Endothelial cell of umbilical vein (primary cell): ENCODE results near the gene MAPK6. TPM values are rescaled to one million over a fixed set of nuclear protein-coding genes. Genes with fewer than 3 reads are reported as not detected.

Experiments
- BruUV-seq: library from RNA; stranded (reverse); fragments of 400-500 nt; replicated peaks from 2 replicates; lab custom pipeline; 2021; lab: Mats Ljungman, UMichigan
- CTCF ChIA-PET: fragments of 300-600, 350-600 bp; sonication (Branson Sonifier 250); formaldehyde crosslinking; loops from one replicate; lab custom pipeline; 2021; ENCODE audit warnings: antibody characterized with exemption, inconsistent platforms; lab: Charles Lee
- POLR2A ChIA-PET: fragments of 300-600, 350-600 bp; sonication (Branson Sonifier 250); formaldehyde crosslinking; loops from one replicate; lab custom pipeline; 2021; ENCODE audit warnings: antibody characterized with exemption, inconsistent platforms; lab: Charles Lee
- DNase-seq: peaks from one replicate; pipeline ENCODE4 v3.0.0-alpha.2; 2011; ENCODE audit warnings: low read depth, low spot score
- FAIRE-seq: peaks from 2 replicates; lab custom pipeline; 2011; peaks lifted over from hg19 to GRCh38; lab: Jason Lieb, UNC
- H2AFZ ChIP-seq: 2 replicates; pipeline ENCODE4 v1.6.0; 2012; ENCODE audit warnings: low read depth, low read length, control low read depth, inconsistent platforms
- H3K27ac ChIP-seq: 2 replicates; pipeline ENCODE4 v1.5.1; 2011; ENCODE audit warnings: low read depth, mild to moderate bottlenecking, control low read depth, low read length, moderate library complexity; ENCODE audit not compliant: insufficient read depth
- H3K27me3 ChIP-seq, 2 experiments: 2 replicates each; pipeline versions ENCODE4 v1.6.0 to v1.6.1; 2011; ENCODE audit warnings: low read length in 2 of 2, mixed read lengths in 1 of 2; ENCODE audit not compliant: control insufficient read depth in 2 of 2, insufficient read depth in 2 of 2
- H3K36me3 ChIP-seq, 2 experiments: 2 replicates in 1 of 2; 3 replicates in 1 of 2; pipeline ENCODE4 v1.5.1; 2011; ENCODE audit warnings: low read length in 2 of 2, mild to moderate bottlenecking in 1 of 2, moderate library complexity in 1 of 2; ENCODE audit not compliant: control insufficient read depth in 2 of 2, insufficient read depth in 2 of 2; ENCODE audit errors: extremely low read depth in 1 of 2
- H3K4me1 ChIP-seq: 3 replicates; pipeline ENCODE4 v1.5.1; 2011; ENCODE audit warnings: mild to moderate bottlenecking, low read length; ENCODE audit not compliant: control insufficient read depth, insufficient read depth; ENCODE audit errors: extremely low read depth
- H3K4me2 ChIP-seq: 2 replicates; pipeline ENCODE4 v1.6.1; 2011; ENCODE audit warnings: low read length, control low read depth, mixed read lengths; ENCODE audit not compliant: insufficient read depth
- H3K4me3 ChIP-seq, 3 experiments: fragments of 200-600 bp in 1 of 3; sonication (generic), shearing (Covaris generic) in 1 of 3; replicated peaks in 1 of 3; 2 replicates each; pipeline ENCODE4 v1.5.1; 2011 to 2016; ENCODE audit warnings: control low read depth in 3 of 3, low read length in 3 of 3, mild to moderate bottlenecking in 2 of 3, inconsistent platforms in 1 of 3, low read depth in 1 of 3, moderate library complexity in 1 of 3; ENCODE audit not compliant: insufficient read depth in 1 of 3
- H3K79me2 ChIP-seq: 2 replicates; pipeline ENCODE4 v1.6.0; 2012; ENCODE audit warnings: low read length, inconsistent platforms; ENCODE audit not compliant: control insufficient read depth, insufficient read depth
- H3K9ac ChIP-seq: replicated peaks from 2 replicates; pipeline ENCODE3; 2011; ENCODE audit warnings: low read length, control low read depth; ENCODE audit not compliant: insufficient read depth; ENCODE audit errors: extremely low read depth
- H3K9me1 ChIP-seq: replicated peaks from 3 replicates; pipeline ENCODE4 v1.6.0; 2011; ENCODE audit warnings: mild to moderate bottlenecking, low read length; ENCODE audit not compliant: control insufficient read depth, insufficient read depth; ENCODE audit errors: extremely low read depth
- H3K9me3 ChIP-seq: replicated peaks from 2 replicates; pipeline ENCODE4 v1.5.1; 2012; ENCODE audit warnings: low read length, inconsistent platforms; ENCODE audit not compliant: control insufficient read depth, insufficient read depth
- H4K20me1 ChIP-seq: replicated peaks from 2 replicates; pipeline ENCODE3; 2011; ENCODE audit warnings: mild to moderate bottlenecking, low read length; ENCODE audit not compliant: control insufficient read depth, insufficient read depth; ENCODE audit errors: extremely low read depth
- EZH2 ChIP-seq: IDR thresholded peaks from 2 replicates; pipeline ENCODE4 v1.6.1; 2012; ENCODE audit warnings: borderline replicate concordance, low read depth, mild to moderate bottlenecking, moderate library complexity, low read length, inconsistent platforms; ENCODE audit not compliant: severe bottlenecking
- FOS ChIP-seq: IDR thresholded peaks from 2 replicates; pipeline ENCODE4 v1.6.1; 2011; ENCODE audit warnings: mild to moderate bottlenecking, low read length, moderate library complexity, borderline replicate concordance; ENCODE audit not compliant: insufficient read depth
- GATA2 ChIP-seq: IDR thresholded peaks from 2 replicates; pipeline ENCODE4 v1.7.0; 2011; ENCODE audit warnings: low read depth, mild to moderate bottlenecking, moderate library complexity, mixed read lengths, low read length; ENCODE audit not compliant: insufficient read length, insufficient read depth
- JUN ChIP-seq: IDR thresholded peaks from 2 replicates; pipeline ENCODE4 v1.6.1; 2011; ENCODE audit warnings: borderline replicate concordance, low read depth; ENCODE audit not compliant: insufficient read length, insufficient read depth
- MYC ChIP-seq: IDR thresholded peaks from one replicate; pipeline ENCODE4 v1.6.1; 2011; ENCODE audit warnings: mild to moderate bottlenecking, low read depth, low read length
- POLR2A ChIP-seq: IDR thresholded peaks from 2 replicates; pipeline ENCODE4 v1.6.1; 2012; ENCODE audit warnings: low read depth, mild to moderate bottlenecking, control low read depth, low read length
- POLR2AphosphoS5 ChIP-seq: IDR thresholded peaks from 2 replicates; pipeline ENCODE4 v1.6.1; 2012; ENCODE audit warnings: low read depth, mild to moderate bottlenecking, control low read depth, low read length, moderate library complexity; ENCODE audit not compliant: insufficient read depth
- dilution Hi-C: fragments of 300-500 bp; cut with MboI; formaldehyde crosslinking; loops from one replicate; pipeline ENCODE4 v1.15.0; 2019; ENCODE audit warnings: low sequenced_read_pairs; ENCODE audit not compliant: extremely low pct_ligation_motif_present
- intact Hi-C: fragments of 100-400 bp; cut with micrococcal nuclease; formaldehyde crosslinking; loops from one replicate; pipeline ENCODE4 v1.10.0; 2022
- polyA plus RNA-seq, 4 experiments: library from polyadenylated mRNA; depleted of rRNA in 3 of 4; stranded (reverse) in 3 of 4; unstranded in 1 of 4; fragments of >200 nt; gene quantifications; 2 replicates each; pipeline versions ENCODE4 v1.2.1 to v1.2.3, GENCODE V29; 2011 to 2012; ENCODE audit warnings: missing spikeins in 1 of 4
- total RNA-seq: library from RNA; stranded (reverse); gene quantifications from 2 replicates; pipeline ENCODE4 v1.2.3, GENCODE V29; 2021
- TF ChIP-seq, protein P1 (sequence below): IDR thresholded peaks from 2 replicates; pipeline ENCODE4 v1.6.1; 2011; ENCODE audit not compliant: insufficient read depth, insufficient read length
- TF ChIP-seq, protein P2 (sequence below), 2 donors: IDR thresholded peaks; 1 replicate in 1 of 2; 2 replicates in 1 of 2; pipeline ENCODE4 v1.5.1; 2011; ENCODE audit warnings: low read length in 2 of 2, mild to moderate bottlenecking in 2 of 2, moderate library complexity in 2 of 2, control low read depth in 1 of 2, inconsistent platforms in 1 of 2, low read depth in 1 of 2; ENCODE audit not compliant: insufficient read depth in 1 of 2; ENCODE audit errors: extremely low read depth in 1 of 2

MAPK6 gene
- total and polyA plus RNA-seq, 2 donors (not counting 3 experiments of a cell fraction or from before 2014, with no cell fraction given), result 10.9 to 37.4 TPM

DNA sequence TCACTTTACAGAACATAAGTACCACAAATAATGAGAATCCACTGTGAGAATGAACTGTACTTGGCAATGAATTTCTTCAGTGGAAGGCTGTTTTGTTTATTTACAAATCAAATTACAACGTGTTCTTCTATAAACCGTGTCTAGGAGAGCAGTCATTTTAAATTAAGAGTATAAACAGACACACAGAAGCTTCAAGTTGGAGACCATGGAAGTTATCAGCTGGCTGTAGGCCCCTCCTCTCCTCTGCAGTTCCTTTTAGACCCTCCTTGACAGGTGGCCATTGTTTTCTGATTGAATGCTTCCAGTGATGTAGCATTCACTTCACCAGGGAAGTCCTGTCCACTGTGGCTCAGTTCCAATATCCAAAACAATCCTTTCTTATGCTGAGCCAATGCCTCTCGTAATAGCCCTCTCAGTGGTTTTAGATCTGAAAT, 7.3 kb upstream of the MAPK6 start:
- Histone ChIP-seq H2AFZ (no peak overlapping the region), H3K27me3 (no peaks in the 10 kb centered on the region), H3K9ac (no peak overlapping the region), H3K79me2 (no peaks in the 10 kb centered on the region), H3K9me1 (no peaks in the 10 kb centered on the region), H3K36me3 (no peaks in the 10 kb centered on the region), H3K4me1 (peaks cover 30% of the 10 kb centered on the region), H3K4me2 (no peak overlapping the region), H3K4me3 (no peak overlapping the region), H3K27ac (no peak overlapping the region), H4K20me1 (no peaks in the 10 kb centered on the region), H3K9me3 (no peaks in the 10 kb centered on the region)
- dilution Hi-C loops (no loop called here), intact Hi-C loops (no loop called here)
- FAIRE-seq (peak; percentile 73), DNase-seq (peak; percentile 60)
- no TSS peak for BruUV-seq
- TF ChIP-seq POLR2AphosphoS5, result no peak
- no peak for TF ChIP-seq JUN
- no peak for TF ChIP-seq POLR2A
- TF ChIP-seq, protein P1, sequence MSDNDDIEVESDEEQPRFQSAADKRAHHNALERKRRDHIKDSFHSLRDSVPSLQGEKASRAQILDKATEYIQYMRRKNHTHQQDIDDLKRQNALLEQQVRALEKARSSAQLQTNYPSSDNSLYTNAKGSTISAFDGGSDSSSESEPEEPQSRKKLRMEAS, result no peak
- no peak for TF ChIP-seq MYC
- TF ChIP-seq EZH2, result no peak
- no peak for TF ChIP-seq GATA2
- TF ChIP-seq, protein P2, sequence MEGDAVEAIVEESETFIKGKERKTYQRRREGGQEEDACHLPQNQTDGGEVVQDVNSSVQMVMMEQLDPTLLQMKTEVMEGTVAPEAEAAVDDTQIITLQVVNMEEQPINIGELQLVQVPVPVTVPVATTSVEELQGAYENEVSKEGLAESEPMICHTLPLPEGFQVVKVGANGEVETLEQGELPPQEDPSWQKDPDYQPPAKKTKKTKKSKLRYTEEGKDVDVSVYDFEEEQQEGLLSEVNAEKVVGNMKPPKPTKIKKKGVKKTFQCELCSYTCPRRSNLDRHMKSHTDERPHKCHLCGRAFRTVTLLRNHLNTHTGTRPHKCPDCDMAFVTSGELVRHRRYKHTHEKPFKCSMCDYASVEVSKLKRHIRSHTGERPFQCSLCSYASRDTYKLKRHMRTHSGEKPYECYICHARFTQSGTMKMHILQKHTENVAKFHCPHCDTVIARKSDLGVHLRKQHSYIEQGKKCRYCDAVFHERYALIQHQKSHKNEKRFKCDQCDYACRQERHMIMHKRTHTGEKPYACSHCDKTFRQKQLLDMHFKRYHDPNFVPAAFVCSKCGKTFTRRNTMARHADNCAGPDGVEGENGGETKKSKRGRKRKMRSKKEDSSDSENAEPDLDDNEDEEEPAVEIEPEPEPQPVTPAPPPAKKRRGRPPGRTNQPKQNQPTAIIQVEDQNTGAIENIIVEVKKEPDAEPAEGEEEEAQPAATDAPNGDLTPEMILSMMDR (IDR thresholded peaks at IDR 0.05; ENCODE audit: extremely low read depth in 1 of 2, insufficient read depth in 1 of 2, low read depth in 1 of 2, low read length in 2 of 2), result no peak
- no peak for TF ChIP-seq FOS
- POLR2A ChIA-PET, result no interaction called here
- CTCF ChIA-PET, result interaction anchor here (1.5 to 1.9 kb wide), 2 partner anchors 9 to 18 kb away, joined by 4 to 6 read pairs; no protein-coding TSS in a partner anchor
